ENCODE measurements around the gene IQCM. TPM values are rescaled to one million over a fixed set of nuclear protein-coding genes. Genes with fewer than 3 reads are reported as not detected.

IQCM gene
- total and polyA plus RNA-seq, 7 experiments from 2014 or later = not detected

DNA sequence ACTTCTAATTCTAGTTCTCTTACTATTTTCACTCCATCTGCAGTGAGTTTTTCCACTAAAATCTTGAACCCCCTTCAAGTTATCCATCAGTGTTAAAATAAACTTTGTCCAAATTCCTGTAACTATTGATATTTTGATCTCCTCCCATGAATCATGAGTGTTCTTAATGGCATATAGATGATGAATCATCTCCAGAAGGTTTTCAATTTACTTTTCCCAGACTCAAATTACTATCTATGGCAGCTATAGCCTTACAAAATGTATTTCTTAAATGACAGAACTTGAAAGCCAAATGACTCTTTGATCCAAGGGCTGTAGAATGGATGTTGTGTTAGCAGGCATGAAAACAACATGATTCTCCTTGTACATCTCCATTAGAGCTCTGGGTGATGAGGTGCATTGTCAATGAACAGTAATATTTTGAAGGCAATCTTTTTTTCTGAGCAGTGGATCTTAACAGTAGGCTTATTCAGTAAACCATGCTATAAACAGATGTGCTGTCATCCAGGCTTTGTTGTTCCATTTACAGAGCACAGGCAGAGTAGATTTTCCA, 16.1 kb upstream of the IQCM start:
- CTCF ChIA-PET = no interaction called here
- Histone ChIP-seq H3K4me3 (ENCODE audit: low read length) (no peak overlapping the region), H3K9me3 (ENCODE audit: control insufficient read depth in 2 of 3, low read length in 3 of 3) (no peaks in the 10 kb centered on the region), H3K4me1 (ENCODE audit: control insufficient read depth in 2 of 2, insufficient read depth in 2 of 2, low read length in 2 of 2) (no peaks in the 10 kb centered on the region), H3K36me3 (ENCODE audit: control insufficient read depth in 2 of 3, insufficient read depth in 3 of 3, low read length in 3 of 3) (no peaks in the 10 kb centered on the region), H3K27ac (ENCODE audit: low read depth, low read length) (no peak overlapping the region), H3K27me3 (ENCODE audit: control insufficient read depth in 2 of 2, insufficient read depth in 2 of 2, low read length in 2 of 2) (no peaks in the 10 kb centered on the region)
- H3K36me3 Mint-ChIP-seq = no peaks in the 10 kb centered on the region
- DNase-seq = no peak
- H3K27me3 Mint-ChIP-seq = no peaks in the 10 kb centered on the region
- no peak for ATAC-seq
- POLR2A ChIA-PET = no interaction called here
- no peak overlapping the region for H3K27ac Mint-ChIP-seq
- intact Hi-C loops (cut with micrococcal nuclease) = no loop called here
- H3K9me3 Mint-ChIP-seq = peaks cover 0 to 6% (median 3%) of the 10 kb centered on the region in 11 donors
- H3K4me3 Mint-ChIP-seq = no peak overlapping the region
- H3K4me1 Mint-ChIP-seq = peaks cover 0 to 2% (median 0%) of the 10 kb centered on the region in 7 donors

DNA sequence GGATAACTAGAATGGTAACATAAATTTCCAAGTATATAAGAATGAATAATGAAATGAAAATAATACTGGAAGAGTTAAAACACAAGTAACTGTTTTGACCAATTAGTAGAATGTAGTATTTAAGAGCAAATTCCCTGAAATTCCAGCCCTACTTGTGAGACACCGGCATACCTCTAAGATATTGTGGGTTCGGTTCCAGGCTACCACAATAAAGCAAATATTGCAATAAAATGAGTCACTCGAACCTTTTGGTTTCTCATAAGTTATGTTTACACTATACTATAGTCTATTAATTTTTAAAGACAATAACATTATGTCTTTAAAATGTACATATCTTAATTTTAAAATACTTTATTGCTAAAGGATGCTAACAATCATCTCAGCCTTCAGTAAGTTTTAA, 15.2 kb upstream of the IQCM start:
- H3K9me3 Mint-ChIP-seq = peaks cover 0 to 6% (median 3%) of the 10 kb centered on the region in 11 donors
- Histone ChIP-seq H3K9me3 (ENCODE audit: control insufficient read depth in 2 of 3, low read length in 3 of 3) (no peaks in the 10 kb centered on the region), H3K36me3 (ENCODE audit: control insufficient read depth in 2 of 3, insufficient read depth in 3 of 3, low read length in 3 of 3) (no peaks in the 10 kb centered on the region), H3K4me3 (ENCODE audit: low read length) (no peak overlapping the region), H3K27me3 (ENCODE audit: control insufficient read depth in 2 of 2, insufficient read depth in 2 of 2, low read length in 2 of 2) (no peaks in the 10 kb centered on the region), H3K27ac (ENCODE audit: low read depth, low read length) (no peak overlapping the region), H3K4me1 (ENCODE audit: control insufficient read depth in 2 of 2, insufficient read depth in 2 of 2, low read length in 2 of 2) (no peaks in the 10 kb centered on the region)
- CTCF ChIA-PET = no interaction called here
- no peak overlapping the region for H3K4me3 Mint-ChIP-seq
- no peak for DNase-seq
- H3K36me3 Mint-ChIP-seq = no peaks in the 10 kb centered on the region
- ATAC-seq = no peak
- H3K27me3 Mint-ChIP-seq = no peaks in the 10 kb centered on the region
- H3K27ac Mint-ChIP-seq = no peak overlapping the region
- peaks cover 0 to 2% (median 0%) of the 10 kb centered on the region in 7 donors for H3K4me1 Mint-ChIP-seq
- intact Hi-C loops (cut with micrococcal nuclease) = no loop called here
- POLR2A ChIA-PET = no interaction called here

DNA sequence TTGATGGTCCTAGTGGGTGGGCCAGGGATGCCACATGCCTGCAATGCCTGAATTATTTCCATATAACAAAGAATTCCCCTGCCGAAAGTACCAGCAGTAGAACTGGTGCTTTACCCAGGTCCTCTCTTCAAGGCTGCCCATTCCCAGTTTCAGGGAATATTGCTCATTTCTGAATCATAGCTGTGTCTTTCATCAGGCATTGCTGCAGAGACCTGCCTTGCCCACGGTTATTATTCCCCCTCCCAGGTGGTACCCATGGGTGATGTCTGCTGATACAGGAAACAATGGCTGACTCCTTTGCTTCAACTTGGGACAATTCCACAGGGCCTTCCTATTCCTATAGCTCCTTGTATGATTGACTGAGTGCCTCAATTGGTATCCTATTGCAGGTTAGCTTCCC, 9.7 kb upstream of the IQCM start:
- intact Hi-C loops (cut with micrococcal nuclease) = no loop called here
- Histone ChIP-seq H3K9me3 (ENCODE audit: control insufficient read depth in 2 of 3, low read length in 3 of 3) (no peaks in the 10 kb centered on the region), H3K4me3 (ENCODE audit: low read length) (no peak overlapping the region), H3K4me1 (ENCODE audit: control insufficient read depth in 2 of 2, insufficient read depth in 2 of 2, low read length in 2 of 2) (no peaks in the 10 kb centered on the region), H3K27ac (ENCODE audit: low read depth, low read length) (no peak overlapping the region), H3K36me3 (ENCODE audit: control insufficient read depth in 2 of 3, insufficient read depth in 3 of 3, low read length in 3 of 3) (no peaks in the 10 kb centered on the region), H3K27me3 (ENCODE audit: control insufficient read depth in 2 of 2, insufficient read depth in 2 of 2, low read length in 2 of 2) (no peaks in the 10 kb centered on the region)
- H3K27ac Mint-ChIP-seq = no peak overlapping the region
- peaks cover 0 to 4% (median 0%) of the 10 kb centered on the region in 11 donors for H3K9me3 Mint-ChIP-seq
- CTCF ChIA-PET = no interaction called here
- DNase-seq = no peak
- H3K36me3 Mint-ChIP-seq = no peaks in the 10 kb centered on the region
- H3K4me1 Mint-ChIP-seq = peaks cover 0 to 2% (median 0%) of the 10 kb centered on the region in 7 donors
- no peak overlapping the region for H3K4me3 Mint-ChIP-seq
- ATAC-seq = no peak
- POLR2A ChIA-PET = no interaction called here
- no peaks in the 10 kb centered on the region for H3K27me3 Mint-ChIP-seq

DNA sequence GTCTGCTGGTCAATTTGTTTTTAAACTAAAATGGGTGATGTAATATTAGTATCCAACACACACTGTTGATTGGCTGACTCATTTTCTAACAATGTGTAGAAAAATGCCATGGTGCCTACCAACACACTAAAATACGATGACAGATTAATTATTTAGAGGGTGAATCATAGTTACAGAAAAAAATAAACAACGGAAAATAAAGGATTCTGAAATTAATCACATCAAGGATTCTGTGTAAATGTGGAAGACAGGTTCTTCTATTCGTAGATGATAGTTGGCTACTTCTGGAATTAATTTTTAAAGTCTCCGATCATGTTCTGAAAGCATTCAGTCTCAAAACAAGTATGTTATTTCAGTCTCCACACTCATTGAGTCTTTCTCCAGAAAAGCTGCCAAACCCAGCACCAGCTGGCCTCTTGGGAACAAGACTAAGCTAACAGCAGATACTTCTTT, 8.2 kb upstream of the IQCM start:
- ATAC-seq = no peak
- Histone ChIP-seq H3K4me3 (ENCODE audit: low read length) (no peak overlapping the region), H3K36me3 (ENCODE audit: control insufficient read depth in 2 of 3, insufficient read depth in 3 of 3, low read length in 3 of 3) (no peaks in the 10 kb centered on the region), H3K9me3 (ENCODE audit: control insufficient read depth in 2 of 3, low read length in 3 of 3) (no peaks in the 10 kb centered on the region), H3K4me1 (ENCODE audit: control insufficient read depth in 2 of 2, insufficient read depth in 2 of 2, low read length in 2 of 2) (no peaks in the 10 kb centered on the region), H3K27ac (ENCODE audit: low read depth, low read length) (no peak overlapping the region), H3K27me3 (ENCODE audit: control insufficient read depth in 2 of 2, insufficient read depth in 2 of 2, low read length in 2 of 2) (no peaks in the 10 kb centered on the region)
- peaks cover 0 to 2% (median 0%) of the 10 kb centered on the region in 7 donors for H3K4me1 Mint-ChIP-seq
- H3K36me3 Mint-ChIP-seq = no peaks in the 10 kb centered on the region
- intact Hi-C loops (cut with micrococcal nuclease) = no loop called here
- H3K9me3 Mint-ChIP-seq = peaks cover 0 to 4% (median 0%) of the 10 kb centered on the region in 11 donors
- ChIA-PET POLR2A (no interaction called here), CTCF (no interaction called here)
- H3K4me3 Mint-ChIP-seq = no peak overlapping the region
- DNase-seq = no peak
- H3K27ac Mint-ChIP-seq = no peak overlapping the region
- H3K27me3 Mint-ChIP-seq = no peaks in the 10 kb centered on the region

DNA sequence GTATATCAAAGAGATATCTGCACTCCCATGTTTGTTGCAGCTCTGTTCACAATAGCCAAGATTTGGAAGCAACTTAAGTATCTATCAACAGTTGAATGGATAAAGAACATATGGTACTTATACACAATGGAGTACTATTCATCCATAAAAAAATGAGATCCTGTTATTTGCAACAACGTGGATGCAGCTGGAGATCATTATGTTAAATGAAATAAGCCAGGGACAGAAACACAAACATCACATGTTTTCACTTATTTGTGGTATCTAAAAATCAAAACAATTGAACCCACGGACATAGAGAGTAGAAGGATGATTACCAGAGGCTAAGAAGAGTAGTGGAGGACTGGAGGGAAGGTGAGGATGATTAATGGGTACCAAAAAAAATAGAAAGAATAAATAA, 14.2 kb downstream of the IQCM start:
- ChIA-PET POLR2A (no interaction called here), CTCF (no interaction called here)
- Histone ChIP-seq H3K4me3 (ENCODE audit: low read length) (no peak overlapping the region), H3K27ac (ENCODE audit: low read depth, low read length) (no peak overlapping the region), H3K36me3 (ENCODE audit: control insufficient read depth in 2 of 3, insufficient read depth in 3 of 3, low read length in 3 of 3) (no peaks in the 10 kb centered on the region), H3K9me3 (ENCODE audit: control insufficient read depth in 2 of 3, low read length in 3 of 3) (no peaks in the 10 kb centered on the region), H3K27me3 (ENCODE audit: control insufficient read depth in 2 of 2, insufficient read depth in 2 of 2, low read length in 2 of 2) (no peaks in the 10 kb centered on the region), H3K4me1 (ENCODE audit: control insufficient read depth in 2 of 2, insufficient read depth in 2 of 2, low read length in 2 of 2) (no peaks in the 10 kb centered on the region)
- Mint-ChIP-seq H3K4me1 (no peaks in the 10 kb centered on the region), H3K4me3 (no peak overlapping the region), H3K36me3 (no peaks in the 10 kb centered on the region), H3K27me3 (no peaks in the 10 kb centered on the region), H3K27ac (no peak overlapping the region), H3K9me3 (peaks cover 0 to 27% (median 3%) of the 10 kb centered on the region in 11 donors)
- DNase-seq (no peak), ATAC-seq (no peak)
- intact Hi-C loops (cut with micrococcal nuclease) = no loop called here

DNA sequence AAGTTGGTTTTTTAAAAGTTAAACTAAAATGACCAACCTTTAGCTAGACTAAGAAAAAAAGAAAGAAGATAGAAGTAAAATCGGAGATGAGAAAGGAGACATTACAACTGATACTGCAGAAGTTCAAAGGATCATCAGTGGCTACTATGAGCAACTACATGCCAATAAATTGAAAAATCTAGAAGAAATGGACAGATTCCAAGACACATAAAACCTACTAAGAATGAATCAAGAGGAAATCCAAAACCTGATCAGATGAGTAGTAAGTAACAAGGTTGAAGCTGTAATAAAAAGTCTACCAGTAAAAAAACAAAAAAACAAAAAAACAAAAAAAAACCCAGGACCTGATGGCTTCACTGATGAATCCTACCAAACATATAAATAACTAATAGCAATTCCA, 16.1 kb downstream of the IQCM start:
- peaks cover 0 to 24% (median 3%) of the 10 kb centered on the region in 11 donors for H3K9me3 Mint-ChIP-seq
- Histone ChIP-seq H3K9me3 (ENCODE audit: control insufficient read depth in 2 of 3, low read length in 3 of 3) (no peaks in the 10 kb centered on the region), H3K27me3 (ENCODE audit: control insufficient read depth in 2 of 2, insufficient read depth in 2 of 2, low read length in 2 of 2) (no peaks in the 10 kb centered on the region), H3K27ac (ENCODE audit: low read depth, low read length) (no peak overlapping the region), H3K36me3 (ENCODE audit: control insufficient read depth in 2 of 3, insufficient read depth in 3 of 3, low read length in 3 of 3) (no peaks in the 10 kb centered on the region), H3K4me1 (ENCODE audit: control insufficient read depth in 2 of 2, insufficient read depth in 2 of 2, low read length in 2 of 2) (no peaks in the 10 kb centered on the region), H3K4me3 (ENCODE audit: low read length) (no peak overlapping the region)
- H3K27ac Mint-ChIP-seq = no peak overlapping the region
- no peak overlapping the region for H3K4me3 Mint-ChIP-seq
- intact Hi-C loops (cut with micrococcal nuclease) = no loop called here
- no peak for ATAC-seq
- POLR2A ChIA-PET = no interaction called here
- DNase-seq = no peak
- CTCF ChIA-PET = no interaction called here
- H3K27me3 Mint-ChIP-seq = no peaks in the 10 kb centered on the region
- no peaks in the 10 kb centered on the region for H3K4me1 Mint-ChIP-seq
- H3K36me3 Mint-ChIP-seq = no peaks in the 10 kb centered on the region

DNA sequence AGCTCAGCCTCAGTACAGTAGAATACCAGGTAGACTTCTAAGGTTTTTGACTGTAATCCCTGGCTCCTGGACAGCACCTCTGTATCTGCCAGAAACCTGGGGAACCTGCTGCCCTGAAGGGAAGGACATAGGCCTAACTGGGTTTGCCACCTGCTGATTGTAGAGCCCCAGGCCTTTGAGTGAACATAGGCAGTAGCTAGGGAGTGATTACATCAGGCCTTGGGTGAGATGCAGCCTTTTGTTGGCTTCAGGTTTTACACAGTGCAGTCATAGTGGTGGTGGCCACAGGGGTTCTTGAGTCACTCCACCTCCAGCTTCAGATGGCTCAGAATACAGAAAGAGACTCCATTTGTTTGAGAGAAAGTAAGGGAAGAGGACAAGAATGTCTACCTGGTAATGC, 19.3 kb downstream of the IQCM start:
- POLR2A ChIA-PET = no interaction called here
- Mint-ChIP-seq H3K36me3 (no peaks in the 10 kb centered on the region), H3K9me3 (peaks cover 0 to 27% (median 0%) of the 10 kb centered on the region in 11 donors), H3K27ac (no peak overlapping the region), H3K4me1 (no peaks in the 10 kb centered on the region), H3K4me3 (no peak overlapping the region), H3K27me3 (peaks cover 0 to 5% (median 0%) of the 10 kb centered on the region in 5 donors)
- CTCF ChIA-PET = no interaction called here
- Histone ChIP-seq H3K9me3 (ENCODE audit: control insufficient read depth in 2 of 3, low read length in 3 of 3) (no peaks in the 10 kb centered on the region), H3K27me3 (ENCODE audit: control insufficient read depth in 2 of 2, insufficient read depth in 2 of 2, low read length in 2 of 2) (no peaks in the 10 kb centered on the region), H3K36me3 (ENCODE audit: control insufficient read depth in 2 of 3, insufficient read depth in 3 of 3, low read length in 3 of 3) (no peaks in the 10 kb centered on the region), H3K27ac (ENCODE audit: low read depth, low read length) (no peak overlapping the region), H3K4me3 (ENCODE audit: low read length) (no peak overlapping the region), H3K4me1 (ENCODE audit: control insufficient read depth in 2 of 2, insufficient read depth in 2 of 2, low read length in 2 of 2) (no peaks in the 10 kb centered on the region)
- no peak for ATAC-seq
- intact Hi-C loops (cut with micrococcal nuclease) = no loop called here
- DNase-seq = no peak

Measured in naive thymus-derived CD4-positive, alpha-beta T cell (primary cell).